Activated CD8-positive, alpha-beta memory T cell treated with anti-CD3 and anti-CD28 coated beads for 36 hours (primary cell): ENCODE results near the gene SLC22A31. TPM values are rescaled to one million over a fixed set of nuclear protein-coding genes. Genes with fewer than 3 reads are reported as not detected.
"Not testable (repeated sequence)": the region's sequence is repeated elsewhere in the genome, so short reads cannot be mapped to it uniquely, and the experiment has no call there.

Source experiments
- CTCF ChIA-PET: fragments of 350-600 bp; sonication (Branson Sonifier 250); formaldehyde crosslinking; loops from one replicate; lab custom pipeline; 2021; ENCODE audit warnings: antibody characterized with exemption; lab: Charles Lee
- POLR2A ChIA-PET: fragments of 350-600 bp; sonication (Branson Sonifier 250); formaldehyde crosslinking; loops from one replicate; lab custom pipeline; 2021; ENCODE audit warnings: antibody characterized with exemption; lab: Charles Lee
- total RNA-seq, 2 experiments: library from RNA; stranded (reverse); gene quantifications; one replicate each; pipeline ENCODE4 v1.2.3, GENCODE V29; 2021

The SLC22A31 gene
- total RNA-seq, 2 experiments from 2014 or later: not detected

- ChIA-PET CTCF (interaction anchor here (0.7 kb wide), 1 partner anchor 88 kb away, joined by 3 read pairs; no protein-coding TSS in a partner anchor), POLR2A (no interaction called here)
These were observed 3.2 kb downstream of the SLC22A31 start for GRCh38 chr16:89197033-89197632.

- ChIA-PET POLR2A (no interaction called here), CTCF (no interaction called here)
These were observed 4.7 kb downstream of the SLC22A31 start for GRCh38 chr16:89195521-89196171.

GRCh38 chr16:89194340-89195311 is 5.7 kb downstream of the SLC22A31 start:
- CTCF ChIA-PET: interaction anchor here (0.7 kb wide), 1 partner anchor 1834 kb away, joined by 3 read pairs; no protein-coding TSS in a partner anchor
- POLR2A ChIA-PET: interaction anchor here (0.7 kb wide), 1 partner anchor 10 kb away, joined by 5 read pairs; no protein-coding TSS in a partner anchor

GRCh38 chr16:89193576-89194293 is 6.6 kb downstream of the SLC22A31 start:
- ChIA-PET POLR2A (no interaction called here), CTCF (interaction anchor here (0.7 to 1.5 kb wide), 2 partner anchors 456 to 1833 kb away, joined by 3 to 5 read pairs; no protein-coding TSS in a partner anchor)

DNA sequence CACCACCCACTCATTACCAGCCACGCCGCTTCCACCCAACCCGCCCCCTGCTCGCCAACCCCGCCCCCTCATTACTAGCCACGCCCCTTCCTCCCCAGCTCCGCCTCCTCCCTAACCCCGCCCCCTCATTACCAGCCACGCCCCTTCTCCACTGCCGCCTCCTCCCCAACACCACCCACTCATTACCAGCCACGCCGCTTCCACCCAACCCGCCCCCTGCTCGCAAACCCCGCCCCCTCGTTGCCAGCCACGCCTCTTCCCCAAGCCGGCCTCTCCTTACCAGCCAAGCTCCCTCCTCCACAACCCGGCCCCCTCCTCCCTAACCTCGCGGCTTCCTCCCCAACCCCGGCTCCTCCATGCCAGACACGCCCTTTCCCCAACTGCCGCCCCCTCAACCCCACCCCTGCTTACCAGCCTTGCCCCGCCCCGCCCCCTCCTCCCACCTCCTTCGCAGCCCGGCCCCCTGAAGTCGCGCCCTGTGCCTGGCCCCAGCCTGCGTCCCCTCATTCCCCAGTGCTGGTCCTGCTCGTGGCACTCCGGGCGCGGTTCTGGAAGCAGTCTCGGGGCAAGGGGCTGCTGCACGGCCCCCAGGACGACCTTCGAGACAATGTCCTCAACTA is 7.3 kb downstream of the SLC22A31 start:
- POLR2A ChIA-PET: interaction anchor here (0.6 to 0.7 kb wide), 2 partner anchors 340 to 381 kb away, joined by 3 read pairs; partner anchors contain the start of gene APRT
- CTCF ChIA-PET: interaction anchor here (0.8 to 1.5 kb wide), 3 partner anchors 22 to 456 kb away, joined by 3 to 5 read pairs (median 3); partner anchors contain the start of gene CDH15

- POLR2A ChIA-PET: interaction anchor here (0.6 to 0.7 kb wide), 2 partner anchors 339 to 381 kb away, joined by 3 read pairs; partner anchors contain the start of gene APRT
These were observed 8.0 kb downstream of the SLC22A31 start for GRCh38 chr16:89192186-89192955.

GRCh38 chr16:89191901-89192185 is 8.5 kb downstream of the SLC22A31 start:
- CTCF ChIA-PET: no interaction called here

More at GRCh38 chr16:89192186-89192955, 8.0 kb downstream of the SLC22A31 start:
- CTCF ChIA-PET: interaction anchor here (0.8 to 1.5 kb wide), 3 partner anchors 21 to 455 kb away, joined by 3 to 5 read pairs (median 3); partner anchors contain the start of gene CDH15

GRCh38 chr16:89191033-89191900 is 9.1 kb downstream of the SLC22A31 start:
- ChIA-PET CTCF (interaction anchor here (0.6 kb wide), 1 partner anchor 95 kb away, joined by 4 read pairs; no protein-coding TSS in a partner anchor), POLR2A (no interaction called here)

More at GRCh38 chr16:89191901-89192185, 8.5 kb downstream of the SLC22A31 start:
- POLR2A ChIA-PET: no interaction called here

DNA sequence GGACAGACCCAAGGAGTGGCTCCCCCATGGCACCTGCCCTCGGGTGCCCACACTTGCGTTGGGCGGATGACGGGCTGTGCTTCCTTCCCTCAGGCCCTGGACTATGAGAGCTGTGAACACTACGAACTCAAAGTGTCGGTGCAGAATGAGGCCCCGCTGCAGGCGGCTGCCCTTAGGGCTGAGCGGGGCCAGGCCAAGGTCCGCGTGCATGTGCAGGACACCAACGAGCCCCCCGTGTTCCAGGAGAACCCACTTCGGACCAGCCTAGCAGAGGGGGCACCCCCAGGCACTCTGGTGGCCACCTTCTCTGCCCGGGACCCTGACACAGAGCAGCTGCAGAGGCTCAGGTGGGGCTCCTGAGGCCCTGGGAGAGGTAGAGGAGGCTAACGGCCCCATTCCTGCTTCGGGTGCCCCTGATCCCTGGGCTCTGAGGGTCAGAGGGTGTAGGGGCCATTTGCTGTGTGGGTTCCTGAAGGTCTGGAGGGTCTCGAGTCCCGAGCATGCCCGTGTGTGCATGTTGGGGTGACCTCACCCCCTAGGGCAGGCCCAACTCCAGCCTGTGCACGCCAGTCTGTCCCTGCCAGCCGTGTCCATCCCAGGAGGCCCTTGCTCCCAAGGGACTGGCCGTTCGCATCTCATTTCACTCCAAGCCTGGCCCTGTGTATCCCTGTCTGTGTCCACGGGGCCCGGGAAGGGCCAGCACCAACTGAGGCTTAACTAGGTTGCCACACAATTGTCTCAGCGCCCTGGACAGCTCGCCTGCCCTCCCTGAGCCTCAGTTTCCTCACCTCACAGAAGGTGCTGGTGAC is 10.0 kb downstream of the SLC22A31 start:
- ChIA-PET POLR2A (no interaction called here), CTCF (interaction anchor here (0.6 kb wide), 1 partner anchor 94 kb away, joined by 4 read pairs; no protein-coding TSS in a partner anchor)

DNA sequence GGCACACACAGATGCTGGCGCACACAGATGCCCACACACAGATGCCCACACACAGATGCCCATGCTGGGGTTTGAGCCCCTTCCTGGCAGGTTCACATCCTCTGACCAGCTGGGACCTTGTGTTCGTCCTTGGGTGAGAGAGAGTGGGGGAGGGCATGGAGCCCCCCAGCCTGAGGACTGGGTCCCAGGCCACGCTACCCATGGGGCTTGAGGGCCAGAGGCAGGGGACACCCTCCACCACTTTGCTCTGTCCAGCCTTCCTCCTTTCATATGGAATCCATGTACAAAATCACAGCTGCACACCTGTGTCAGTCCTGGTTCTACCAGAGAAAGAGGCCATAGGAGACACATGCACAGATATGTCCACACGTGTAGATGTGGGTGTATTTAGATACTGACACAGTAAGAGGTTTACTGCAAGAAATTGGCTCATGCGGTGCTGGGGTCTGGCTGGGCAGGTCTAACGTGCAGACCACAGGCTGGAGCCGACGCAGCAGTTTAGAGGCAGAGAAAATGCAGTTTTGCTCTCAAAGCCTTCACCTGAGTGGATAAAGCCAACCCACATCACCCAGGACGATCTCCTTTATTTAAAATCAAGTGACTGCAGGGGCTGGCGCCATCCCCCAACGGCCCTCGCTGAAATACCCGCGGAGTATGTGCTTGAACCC is 10.8 kb downstream of the SLC22A31 start:
- ChIA-PET POLR2A (no interaction called here), CTCF (no interaction called here)

GRCh38 chr16:89188471-89189357 is 11.6 kb downstream of the SLC22A31 start:
- POLR2A ChIA-PET, CTCF ChIA-PET: not testable (repeated sequence)

DNA sequence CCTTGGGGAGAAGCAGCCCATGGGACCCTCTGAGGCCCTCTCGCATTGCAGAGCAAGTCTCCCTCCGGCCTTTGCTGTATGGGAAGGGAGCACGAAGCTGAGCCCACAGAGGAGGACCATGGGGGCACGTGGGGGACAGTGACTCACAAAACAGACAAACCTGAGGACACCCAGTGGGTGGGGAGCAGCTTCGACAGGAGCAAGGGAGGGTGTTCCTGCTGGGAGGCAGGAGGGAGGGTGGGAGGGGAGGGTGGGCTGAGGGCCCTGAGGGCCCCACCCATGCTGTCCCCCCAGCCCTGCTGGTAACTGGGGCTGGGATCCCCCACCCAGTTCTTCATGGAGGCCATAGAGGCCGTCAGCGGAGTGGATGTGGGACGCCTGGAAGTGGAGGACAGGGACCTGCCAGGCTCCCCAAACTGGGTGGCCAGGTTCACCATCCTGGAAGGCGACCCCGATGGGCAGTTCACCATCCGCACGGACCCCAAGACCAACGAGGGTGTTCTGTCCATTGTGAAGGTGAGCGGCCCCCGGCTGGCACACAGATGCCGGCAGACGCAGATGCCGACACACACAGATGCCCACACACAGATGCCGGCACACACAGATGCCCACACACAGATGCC is 12.5 kb downstream of the SLC22A31 start:
- POLR2A ChIA-PET: no interaction called here
- CTCF ChIA-PET: no interaction called here

GRCh38 chr16:89187032-89187769 is 13.1 kb downstream of the SLC22A31 start:
- ChIA-PET CTCF (no interaction called here), POLR2A (no interaction called here)
